Endothelial cell (in vitro differentiated cells): ENCODE data around the gene BID. TPM values are rescaled to one million over a fixed set of nuclear protein-coding genes. Genes with fewer than 3 reads are reported as not detected.
A peak's percentile ranks its signal among the peaks of the same experiment; 100 is the strongest.

Source experiments
- DNase-seq: peaks from one replicate; pipeline ENCODE4 v3.0.0; 2021; ENCODE audit warnings: low spot score
- H3K27ac Mint-ChIP-seq: one replicate; pipeline ENCODE4 v1.8.0; 2021; ENCODE audit warnings: mixed read lengths, inconsistent platforms; ENCODE audit not compliant: unreplicated experiment
- H3K27me3 Mint-ChIP-seq: one replicate; pipeline ENCODE4 v1.8.0; 2021; ENCODE audit warnings: mild to moderate bottlenecking, moderate library complexity, mixed read lengths, inconsistent platforms; ENCODE audit not compliant: unreplicated experiment
- H3K36me3 Mint-ChIP-seq: one replicate; pipeline ENCODE4 v1.8.0; 2021; ENCODE audit warnings: mild to moderate bottlenecking, low read depth, mixed read lengths, inconsistent platforms; ENCODE audit not compliant: unreplicated experiment
- H3K4me1 Mint-ChIP-seq: one replicate; pipeline ENCODE4 v1.8.0; 2021; ENCODE audit warnings: mild to moderate bottlenecking, mixed read lengths, inconsistent platforms; ENCODE audit not compliant: unreplicated experiment
- H3K4me3 Mint-ChIP-seq: one replicate; pipeline ENCODE4 v1.8.0; 2021; ENCODE audit warnings: mild to moderate bottlenecking, mixed read lengths, inconsistent platforms; ENCODE audit not compliant: unreplicated experiment
- H3K9me3 Mint-ChIP-seq: one replicate; pipeline ENCODE4 v1.8.0; 2021; ENCODE audit warnings: mixed read lengths, inconsistent platforms; ENCODE audit not compliant: unreplicated experiment
- total RNA-seq: library from RNA; stranded (reverse); fragmentation: NEBNext Ultra II Directional; extraction: Animal tissue kit (Norgen Biotek cat#: 25700); gene quantifications from one replicate; pipeline ENCODE4 v1.2.1, GENCODE V29; 2021; ENCODE audit not compliant: unreplicated experiment
- TF ChIP-seq, protein P1 (sequence below): fragments of 200-600 bp; sonication (generic); IDR thresholded peaks from one replicate; pipeline ENCODE4 v1.5.0; 2021; ENCODE audit warnings: antibody characterized with exemption; ENCODE audit not compliant: unreplicated experiment

The BID gene
- total RNA-seq, 1 donor from 2014 or later, result 32.5 TPM

DNA sequence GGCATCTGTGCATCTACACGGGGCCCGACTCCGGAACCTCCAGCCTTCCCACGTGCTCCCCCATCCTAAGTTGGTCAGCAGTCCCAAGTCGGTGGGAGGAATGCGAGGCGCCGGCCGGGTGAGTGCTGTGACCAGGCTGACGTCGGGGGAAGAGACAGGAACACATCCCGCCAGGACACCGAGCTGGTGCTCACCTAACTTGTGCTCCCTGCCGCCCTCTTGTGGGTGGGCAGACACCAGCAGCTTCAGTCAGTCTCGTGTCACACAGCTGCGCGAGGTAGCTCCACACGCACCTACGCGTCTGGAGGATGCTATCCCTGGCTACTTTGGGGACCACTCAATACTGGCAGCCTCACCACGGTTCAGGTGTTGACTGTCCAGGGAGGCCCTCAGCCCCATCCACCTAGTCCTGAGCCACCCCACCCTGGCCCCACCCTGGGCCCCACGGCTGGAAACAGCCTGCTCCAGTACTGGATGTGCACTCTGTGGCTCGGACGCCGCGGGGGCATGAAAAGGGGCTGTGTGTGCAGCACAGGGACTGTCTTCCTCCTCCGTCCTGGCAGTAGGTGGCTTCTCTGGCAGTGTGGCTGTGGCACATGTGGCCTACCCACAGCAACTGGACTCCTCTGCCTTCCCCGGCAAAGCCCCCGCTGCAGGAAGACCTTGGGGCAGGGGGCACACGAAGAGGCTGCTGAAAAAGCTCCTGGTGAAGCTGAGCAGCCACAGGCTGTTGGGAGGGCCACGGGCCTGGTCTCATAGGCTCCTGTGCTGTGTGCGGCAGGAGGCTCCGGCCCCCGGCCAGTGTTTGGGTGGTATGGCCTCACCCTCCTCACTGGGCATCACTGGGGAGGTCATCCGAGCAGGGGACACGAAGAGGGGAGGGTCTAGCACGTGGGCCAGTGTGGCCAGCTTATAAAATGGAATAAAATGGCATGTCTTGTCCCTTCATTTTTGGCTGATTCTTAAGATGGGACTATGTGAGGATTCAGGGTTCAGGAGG lies 11.2 kb upstream of the BID start:
- peak; percentile 64 for DNase-seq
- Mint-ChIP-seq H3K4me1 (peaks cover 34% of the 10 kb centered on the region), H3K27me3 (peaks cover 16% of the 10 kb centered on the region), H3K36me3 (peaks cover 10% of the 10 kb centered on the region), H3K9me3 (no peaks in the 10 kb centered on the region), H3K4me3 (no peak overlapping the region), H3K27ac (peak overlapping the region; percentile 45)
- TF ChIP-seq, protein P1, sequence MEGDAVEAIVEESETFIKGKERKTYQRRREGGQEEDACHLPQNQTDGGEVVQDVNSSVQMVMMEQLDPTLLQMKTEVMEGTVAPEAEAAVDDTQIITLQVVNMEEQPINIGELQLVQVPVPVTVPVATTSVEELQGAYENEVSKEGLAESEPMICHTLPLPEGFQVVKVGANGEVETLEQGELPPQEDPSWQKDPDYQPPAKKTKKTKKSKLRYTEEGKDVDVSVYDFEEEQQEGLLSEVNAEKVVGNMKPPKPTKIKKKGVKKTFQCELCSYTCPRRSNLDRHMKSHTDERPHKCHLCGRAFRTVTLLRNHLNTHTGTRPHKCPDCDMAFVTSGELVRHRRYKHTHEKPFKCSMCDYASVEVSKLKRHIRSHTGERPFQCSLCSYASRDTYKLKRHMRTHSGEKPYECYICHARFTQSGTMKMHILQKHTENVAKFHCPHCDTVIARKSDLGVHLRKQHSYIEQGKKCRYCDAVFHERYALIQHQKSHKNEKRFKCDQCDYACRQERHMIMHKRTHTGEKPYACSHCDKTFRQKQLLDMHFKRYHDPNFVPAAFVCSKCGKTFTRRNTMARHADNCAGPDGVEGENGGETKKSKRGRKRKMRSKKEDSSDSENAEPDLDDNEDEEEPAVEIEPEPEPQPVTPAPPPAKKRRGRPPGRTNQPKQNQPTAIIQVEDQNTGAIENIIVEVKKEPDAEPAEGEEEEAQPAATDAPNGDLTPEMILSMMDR, result peak; percentile 68

DNA sequence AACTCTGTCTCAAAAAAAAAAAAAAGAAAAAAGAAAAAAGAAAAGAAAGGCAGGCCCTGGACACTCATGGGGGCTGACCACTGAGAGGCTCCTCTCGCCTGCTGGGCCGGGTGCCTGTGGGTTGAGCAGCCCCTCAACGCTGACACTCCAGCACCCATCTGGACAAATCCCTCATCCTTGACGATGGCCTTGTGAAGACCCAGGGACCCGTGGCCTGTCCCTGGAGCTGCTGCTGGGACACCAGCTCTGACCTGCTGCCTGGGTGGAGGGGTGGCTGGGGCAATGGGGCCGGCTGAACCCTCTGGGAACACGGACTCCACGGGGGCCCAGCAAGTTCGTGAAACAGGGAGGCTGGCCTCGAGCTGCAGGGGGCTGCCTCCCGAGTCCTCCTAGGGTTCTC lies 10.5 kb upstream of the BID start:
- Mint-ChIP-seq H3K4me3 (no peak overlapping the region), H3K27ac (no peak overlapping the region), H3K36me3 (peaks cover 10% of the 10 kb centered on the region), H3K9me3 (no peaks in the 10 kb centered on the region), H3K27me3 (peaks cover 16% of the 10 kb centered on the region), H3K4me1 (peaks cover 40% of the 10 kb centered on the region)
- TF ChIP-seq, protein P1, result no peak
- no peak for DNase-seq

DNA sequence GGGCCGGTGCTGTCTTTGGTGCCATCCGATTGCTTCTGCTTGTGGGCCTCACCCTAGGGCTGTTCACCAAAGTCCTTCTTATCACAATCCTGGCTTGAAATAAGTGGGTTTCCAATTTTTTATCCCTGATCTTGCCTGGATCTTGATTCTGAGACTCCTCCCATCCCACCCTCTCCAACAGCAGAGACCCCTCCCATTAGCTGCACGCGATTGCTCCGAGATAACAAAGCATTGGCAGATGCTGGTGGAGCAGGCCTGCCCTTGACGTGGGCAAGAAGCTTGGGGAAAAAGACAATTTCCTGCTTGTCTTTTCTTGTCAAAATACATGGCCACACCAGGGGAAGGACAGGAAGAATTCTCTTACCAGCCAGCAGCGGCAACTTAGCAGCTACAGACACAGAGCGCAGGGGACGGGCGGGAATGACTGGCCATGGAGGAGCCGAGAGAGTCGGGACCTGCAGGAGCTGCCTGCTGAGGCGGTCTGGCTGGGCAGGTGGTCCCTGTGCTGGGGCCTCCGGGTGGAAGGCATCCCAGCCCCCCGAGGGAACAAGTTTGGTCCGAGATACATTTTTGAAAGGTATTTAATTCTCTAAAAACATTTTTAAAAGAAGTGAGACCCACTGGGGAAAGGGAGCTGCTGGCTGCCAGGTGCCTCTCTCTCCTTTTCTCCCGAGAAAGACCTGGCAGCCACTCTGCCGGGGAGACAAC lies 9.7 kb upstream of the BID start:
- Mint-ChIP-seq H3K4me1 (peaks cover 47% of the 10 kb centered on the region), H3K27me3 (peaks cover 12% of the 10 kb centered on the region), H3K9me3 (no peaks in the 10 kb centered on the region), H3K36me3 (peaks cover 5% of the 10 kb centered on the region), H3K4me3 (no peak overlapping the region), H3K27ac (no peak overlapping the region)
- TF ChIP-seq, protein P1, result no peak
- no peak for DNase-seq

DNA sequence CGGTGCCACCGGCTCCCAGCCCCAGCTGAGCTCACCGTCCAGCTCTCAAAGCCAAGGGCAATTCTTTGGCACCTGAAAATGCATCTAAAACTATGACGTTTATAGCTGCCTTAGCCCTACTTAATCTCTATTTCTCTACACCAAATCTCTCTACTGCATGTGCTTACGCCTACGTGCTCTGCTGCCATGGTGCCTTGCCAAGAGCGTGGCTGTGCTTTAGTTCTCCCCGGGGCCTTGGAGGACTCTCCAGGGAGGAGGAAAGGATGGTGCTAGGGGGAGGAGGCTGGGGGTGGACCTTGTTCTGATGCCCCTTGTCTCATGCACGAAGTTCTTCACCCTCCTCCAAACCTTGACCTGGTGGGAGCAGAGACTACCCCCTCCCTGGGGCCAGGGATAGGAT lies 9.0 kb upstream of the BID start:
- H3K36me3 Mint-ChIP-seq, result peaks cover 5% of the 10 kb centered on the region
- TF ChIP-seq, protein P1, result no peak
- peaks cover 51% of the 10 kb centered on the region for H3K4me1 Mint-ChIP-seq
- no peak overlapping the region for H3K4me3 Mint-ChIP-seq
- H3K27me3 Mint-ChIP-seq, result peaks cover 12% of the 10 kb centered on the region
- H3K9me3 Mint-ChIP-seq, result no peaks in the 10 kb centered on the region
- no peak for DNase-seq
- peak overlapping the region; percentile 17 for H3K27ac Mint-ChIP-seq
